GM18909 (cell line): ENCODE data around the gene REPIN1.
A peak's percentile ranks its signal among the peaks of the same experiment; 100 is the strongest.

ENCODE experiments used
- ATAC-seq: cut with Tn5 transposase; IDR thresholded peaks from one replicate; pipeline ENCODE4 v1.9.1; 2021; ENCODE audit warnings: mild to moderate bottlenecking; ENCODE audit not compliant: unreplicated experiment, poor library complexity

REPIN1 gene

DNA sequence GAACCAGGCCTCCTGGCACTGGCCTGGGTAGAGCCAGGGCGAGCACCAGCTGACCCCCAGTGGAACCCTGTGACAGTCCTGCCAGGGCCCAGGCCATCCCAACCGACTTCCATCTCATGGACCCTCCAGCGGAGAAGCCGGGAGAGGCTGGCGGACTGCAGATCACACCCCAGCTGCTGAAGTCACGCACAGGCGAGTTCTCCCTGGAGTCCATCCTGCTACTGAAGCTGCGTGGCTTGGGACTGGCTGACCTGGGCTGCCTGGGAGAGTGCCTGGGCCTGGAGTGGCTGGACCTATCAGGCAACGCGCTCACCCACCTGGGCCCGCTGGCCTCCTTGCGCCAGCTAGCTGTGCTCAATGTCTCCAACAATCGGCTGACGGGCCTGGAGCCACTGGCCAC lies 31.9 kb upstream of the REPIN1 start:
- ATAC-seq = no peak

DNA sequence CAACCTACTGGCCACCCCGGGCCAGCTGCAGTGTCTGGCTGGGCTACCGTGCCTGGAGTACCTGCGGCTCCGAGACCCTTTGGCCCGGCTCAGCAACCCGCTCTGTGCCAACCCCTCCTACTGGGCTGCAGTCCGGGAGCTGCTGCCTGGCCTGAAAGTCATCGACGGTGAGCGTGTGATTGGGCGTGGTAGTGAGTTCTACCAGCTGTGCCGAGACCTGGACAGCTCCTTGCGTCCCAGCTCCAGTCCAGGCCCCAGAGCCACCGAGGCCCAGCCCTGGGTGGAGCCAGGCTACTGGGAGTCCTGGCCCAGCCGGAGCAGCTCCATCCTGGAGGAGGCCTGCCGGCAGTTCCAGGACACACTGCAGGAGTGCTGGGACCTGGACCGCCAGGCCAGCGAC lies 31.4 kb upstream of the REPIN1 start:
- ATAC-seq = no peak

DNA sequence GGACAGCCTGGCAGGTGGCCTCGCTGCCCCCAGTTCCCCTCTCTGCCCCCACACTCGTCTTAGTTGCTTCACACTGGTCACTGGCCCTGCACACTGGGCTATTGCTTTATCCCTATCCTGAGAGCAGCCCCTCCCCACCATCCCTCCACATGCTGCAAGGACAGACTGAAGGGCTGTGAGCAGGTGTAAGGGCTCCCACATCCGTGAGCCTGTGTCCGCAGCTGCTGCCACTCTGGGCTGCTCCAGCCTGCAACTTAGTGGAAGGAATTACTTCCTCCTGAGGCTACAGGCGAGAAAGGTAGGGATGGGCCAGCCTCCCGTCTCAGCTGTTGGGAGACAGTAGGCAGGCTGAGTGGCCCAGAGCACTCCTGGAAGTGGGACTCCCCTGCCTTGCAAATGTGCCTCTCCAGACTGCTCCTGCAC lies 31.0 kb upstream of the REPIN1 start:
- ATAC-seq = no peak

- no peak for ATAC-seq
Measured at GRCh38 chr7:150338166-150338829, 30.3 kb upstream of the REPIN1 start.

DNA sequence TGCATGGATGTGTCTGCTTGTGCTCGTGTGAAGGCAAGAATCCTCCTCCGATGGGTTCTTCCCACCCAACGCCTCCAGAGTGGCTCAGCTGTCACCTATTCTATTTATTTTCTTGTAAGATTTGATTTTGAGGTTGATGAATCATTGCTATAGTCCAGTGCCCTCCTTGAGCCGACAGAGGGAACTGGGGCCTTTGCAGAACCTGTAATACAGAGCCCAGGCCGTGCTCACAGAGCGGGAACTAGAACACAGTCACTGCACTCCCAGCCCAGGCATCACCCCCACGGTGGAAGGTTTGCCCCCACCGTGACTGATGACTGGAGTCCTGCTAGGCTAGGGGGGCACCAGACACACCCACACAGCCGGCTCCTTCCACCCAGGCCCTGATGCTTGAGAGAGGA lies 29.2 kb upstream of the REPIN1 start:
- no peak for ATAC-seq

DNA sequence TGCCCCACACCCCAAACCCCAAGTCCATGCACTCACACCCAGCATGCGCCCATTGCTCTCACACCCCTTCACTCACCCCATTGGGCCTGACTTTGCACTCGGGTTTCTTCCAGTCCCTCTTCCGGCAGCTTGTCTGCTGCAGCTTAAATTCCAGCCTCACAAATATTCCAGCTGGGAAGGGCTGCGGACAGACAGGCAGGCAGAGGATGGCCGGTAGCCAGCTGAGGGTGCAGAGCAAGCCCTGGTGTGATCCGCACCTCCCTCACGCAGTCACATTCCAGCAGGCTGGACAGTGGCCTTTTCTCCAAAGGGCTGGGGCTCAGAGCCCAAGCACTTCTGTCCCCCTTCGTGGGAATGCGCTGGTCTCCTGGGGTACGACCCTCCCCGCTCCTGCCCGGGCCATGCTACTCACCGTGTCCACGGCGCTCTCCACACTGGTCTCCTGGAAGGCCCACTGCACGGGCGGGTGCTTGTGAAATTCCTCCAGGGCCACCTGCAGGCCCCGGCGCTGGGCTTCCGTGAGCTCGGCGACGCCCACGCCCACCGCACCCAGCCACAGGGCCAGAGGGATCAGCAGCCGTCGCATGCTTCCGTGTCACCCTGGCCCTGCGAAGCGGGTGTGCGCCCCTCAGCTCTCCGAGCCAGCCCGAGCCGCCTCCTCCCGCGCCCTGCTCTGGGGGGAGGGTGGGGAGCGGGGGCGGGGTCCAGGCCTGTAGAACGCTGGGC lies 28.4 kb upstream of the REPIN1 start:
- peak; percentile 60 for ATAC-seq

- no peak for ATAC-seq
Measured at GRCh38 chr7:150340875-150341262, 27.8 kb upstream of the REPIN1 start.

- no peak for ATAC-seq
Measured at GRCh38 chr7:150341263-150342120, 27.1 kb upstream of the REPIN1 start, which contains the start of gene RARRES2. RARRES2 (minus strand) TSS chr7:150341629; CDS start chr7:150340609, 1,020 bp downstream.

DNA sequence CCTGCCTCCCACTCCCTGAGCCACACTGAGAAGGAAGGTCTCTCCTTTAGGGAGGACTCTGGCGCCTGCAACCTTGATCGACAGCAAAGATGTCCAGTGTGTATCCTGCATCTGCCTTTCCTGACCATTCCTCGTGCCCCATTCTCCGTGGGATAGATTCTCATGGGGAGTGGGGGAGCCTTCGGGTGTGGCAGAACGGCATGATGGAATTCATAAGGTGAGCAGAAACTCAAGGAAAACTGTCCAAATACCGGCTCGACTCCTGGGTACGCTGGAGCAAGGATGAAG lies 26.6 kb upstream of the REPIN1 start:
- ATAC-seq = no peak

- no peak for ATAC-seq
Measured at GRCh38 chr7:150343225-150343624, 25.4 kb upstream of the REPIN1 start.

GRCh38 chr7:150344299-150344698 lies 24.3 kb upstream of the REPIN1 start:
- no peak for ATAC-seq

DNA sequence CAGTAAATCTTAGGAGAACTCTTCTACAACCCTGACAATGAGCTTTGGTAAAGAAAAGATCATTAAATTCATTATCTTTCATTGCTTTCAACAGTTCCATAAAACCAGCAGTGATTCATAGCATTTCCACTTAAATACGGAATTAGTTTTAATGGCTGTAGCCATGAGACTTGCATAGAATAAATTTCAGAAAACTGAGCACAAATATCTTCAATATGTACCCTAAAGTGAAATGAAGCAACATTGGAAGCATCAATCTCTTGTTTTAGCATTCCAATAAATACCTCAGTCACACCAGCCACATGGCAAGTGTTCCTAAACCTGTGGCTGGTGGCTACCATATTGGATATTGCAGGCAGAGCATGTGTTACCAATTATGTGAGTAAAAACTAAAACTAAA lies 23.6 kb upstream of the REPIN1 start:
- ATAC-seq = no peak

- no peak for ATAC-seq
Measured at GRCh38 chr7:150346922-150347321, 21.7 kb upstream of the REPIN1 start.

GRCh38 chr7:150351587-150352194 lies 16.9 kb upstream of the REPIN1 start:
- ATAC-seq = no peak

DNA sequence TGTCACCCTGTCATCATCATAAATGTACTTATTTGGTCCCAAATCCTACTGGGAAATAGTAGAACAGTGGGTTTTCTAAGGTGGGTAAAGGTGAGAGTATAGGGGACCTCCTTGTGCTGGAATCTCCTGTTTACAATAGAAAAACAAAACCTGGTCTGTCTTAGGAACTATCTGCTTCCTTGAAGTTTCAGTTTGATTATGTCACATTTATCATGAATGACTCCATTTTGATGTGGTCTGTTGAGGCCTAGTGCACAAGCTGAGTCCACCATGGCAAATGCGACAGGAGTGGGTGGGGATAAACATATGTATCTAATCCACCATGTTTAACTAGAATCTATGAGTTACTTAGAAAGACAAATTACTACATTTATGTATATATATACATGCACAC lies 13.0 kb upstream of the REPIN1 start:
- no peak for ATAC-seq

DNA sequence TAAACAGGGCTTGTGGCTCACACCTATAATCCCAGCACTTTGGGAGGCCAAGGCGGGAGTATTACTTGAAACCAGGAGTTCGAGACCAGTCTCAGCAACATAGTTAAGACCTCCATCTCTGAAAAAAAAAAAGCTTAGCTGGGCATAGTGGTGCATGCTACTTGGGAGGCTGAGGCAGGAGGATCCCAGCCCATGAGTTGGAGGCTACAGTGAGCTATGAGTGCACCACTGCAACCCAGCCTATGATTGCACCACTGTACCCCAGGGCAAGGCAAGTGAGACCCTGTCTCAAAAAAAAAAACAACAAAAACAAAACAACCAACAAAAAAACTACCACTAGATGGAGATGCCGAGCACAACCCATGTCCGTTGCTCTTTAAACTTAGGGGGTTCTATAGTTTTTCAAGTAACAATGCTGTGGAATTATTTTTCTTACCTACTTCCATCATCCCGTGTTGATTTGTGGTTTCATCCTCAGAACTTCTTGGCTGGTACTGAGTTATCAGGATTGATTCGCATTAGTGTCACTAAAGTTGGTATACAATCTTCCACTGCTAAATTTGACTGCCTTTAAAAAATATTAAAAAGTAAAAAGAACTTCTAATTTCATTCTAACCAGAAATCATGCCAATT lies 12.2 kb upstream of the REPIN1 start:
- no peak for ATAC-seq

DNA sequence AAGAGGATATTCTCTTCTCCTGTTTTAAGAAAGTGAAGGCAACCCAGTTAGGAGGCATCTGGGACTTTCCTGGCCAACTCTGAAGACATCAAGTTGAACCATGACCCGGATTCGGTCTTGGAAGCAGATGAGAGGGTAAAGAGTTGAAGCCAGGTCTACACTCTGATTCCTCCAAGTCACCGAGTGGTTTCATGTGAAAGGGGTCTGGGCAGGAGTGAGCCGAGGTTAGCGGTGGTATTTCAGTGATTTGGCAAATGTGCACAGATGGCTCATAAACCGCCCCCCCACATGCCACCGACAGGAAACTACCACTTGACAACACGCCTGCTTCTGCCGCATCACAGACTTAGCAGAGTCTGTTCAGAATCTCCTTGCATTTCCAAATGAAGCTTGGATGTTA lies 11.4 kb upstream of the REPIN1 start:
- ATAC-seq = peak; percentile 71

DNA sequence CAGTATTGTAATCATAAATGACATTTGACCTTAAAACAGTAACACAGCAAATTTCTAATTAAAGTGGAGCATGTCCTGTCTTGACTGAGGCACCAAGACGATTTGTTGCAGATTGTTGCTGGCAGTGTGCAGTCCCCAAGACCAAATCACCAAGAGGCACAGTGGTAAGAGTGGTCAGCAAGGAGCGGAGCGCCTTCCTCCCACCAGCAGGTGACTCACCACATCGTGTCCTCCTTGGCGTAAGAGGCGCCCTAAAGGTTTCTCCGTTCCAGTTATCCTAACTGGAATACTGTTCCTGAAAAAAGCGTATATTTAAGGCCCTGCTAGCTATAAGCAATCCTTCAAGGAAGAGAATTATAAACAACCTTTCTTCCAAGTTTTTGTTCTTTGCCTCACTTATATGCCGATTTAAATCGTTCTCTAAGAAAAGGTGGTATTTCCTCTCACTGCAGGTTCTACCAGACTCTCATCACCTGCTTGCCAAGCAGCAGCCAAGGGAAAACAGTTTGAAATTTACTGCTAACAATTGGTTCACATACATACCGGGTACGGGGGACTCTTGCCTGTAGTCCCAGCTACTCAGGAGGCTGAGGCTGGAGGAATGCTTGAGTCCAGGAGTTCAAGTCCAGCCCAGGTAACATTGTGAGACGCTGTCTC lies 10.7 kb upstream of the REPIN1 start:
- ATAC-seq = no peak

GRCh38 chr7:150358433-150358832 lies 10.2 kb upstream of the REPIN1 start:
- no peak for ATAC-seq
